Spleen (tissue), 11 donors: ENCODE measurements around the gene PER3. TPM values are rescaled to one million over a fixed set of nuclear protein-coding genes. Genes with fewer than 3 reads are reported as not detected.

Experiments used
- DNase-seq: peaks from one replicate; pipeline ENCODE4 v3.0.0-alpha.2; 2020
- H3K27ac ChIP-seq, 8 donors: fragments of 200-600 bp; sonication (generic) in 7 of 8; 1 replicate in 4 of 8; 2 replicates in 4 of 8; pipeline versions ENCODE4 v1.5.0 to v1.8.0; 2016 to 2021; ENCODE audit warnings: inconsistent platforms in 4 of 8, mild to moderate bottlenecking in 4 of 8, moderate library complexity in 1 of 8
- H3K27me3 ChIP-seq, 7 donors: fragments of 200-600 bp; sonication (generic) in 6 of 7; replicated peaks in 1 of 7; 1 replicate in 4 of 7; 2 replicates in 3 of 7; pipeline versions ENCODE4 v1.5.0 to v1.8.0; 2016 to 2021; ENCODE audit warnings: inconsistent platforms in 3 of 7, mild to moderate bottlenecking in 1 of 7
- H3K36me3 ChIP-seq, 6 donors: fragments of 200-600 bp; sonication (generic) in 5 of 6; 1 replicate in 4 of 6; 2 replicates in 2 of 6; pipeline versions ENCODE4 v1.5.0 to v1.8.0; 2016 to 2021; ENCODE audit warnings: inconsistent platforms in 2 of 6
- H3K4me1 ChIP-seq, 6 donors: fragments of 200-600 bp; sonication (generic) in 5 of 6; 1 replicate in 3 of 6; 2 replicates in 3 of 6; pipeline versions ENCODE4 v1.5.0 to v1.8.0; 2016 to 2021; ENCODE audit warnings: inconsistent platforms in 3 of 6
- H3K4me3 ChIP-seq, 8 donors: fragments of 200-600 bp; sonication (generic) in 7 of 8; 1 replicate in 4 of 8; 2 replicates in 4 of 8; pipeline versions ENCODE4 v1.5.0 to v1.8.0; 2016 to 2021; ENCODE audit warnings: inconsistent platforms in 4 of 8, mild to moderate bottlenecking in 4 of 8, moderate library complexity in 2 of 8
- H3K9me3 ChIP-seq, 8 donors: fragments of 200-600 bp; sonication (generic) in 7 of 8; 1 replicate in 4 of 8; 2 replicates in 4 of 8; pipeline versions ENCODE4 v1.5.0 to v1.8.0; 2016 to 2021; ENCODE audit warnings: inconsistent platforms in 4 of 8
- POLR2A ChIP-seq, 3 donors: fragments of 450-650 bp; IDR thresholded peaks; one replicate each; pipeline ENCODE4 v1.5.1; 2017; ENCODE audit warnings: antibody characterized with exemption in 3 of 3, mild to moderate bottlenecking in 1 of 3
- POLR2AphosphoS5 ChIP-seq, 3 donors: sonication (generic); formaldehyde crosslinking; IDR thresholded peaks; one replicate each; pipeline ENCODE4 v1.5.1; 2017; ENCODE audit warnings: antibody characterized with exemption in 3 of 3
- WGBS, 5 donors: extraction: QIAGEN DNeasy Blood & Tissue Kit in 3 of 5; methylation state at CpG; one replicate each; pipeline versions ENCODE4 v1.1.5 to v1.1.7; 2013 to 2018; 5-methylcytosine and 5-hydroxymethylcytosine counted together
- intact Hi-C: fragments of 100-400 bp; cut with DNase I; formaldehyde crosslinking; loops from one replicate; pipeline ENCODE4 v1.15.0; 2023; ENCODE audit warnings: low total_unique reads
- polyA plus RNA-seq, 3 donors: library from polyadenylated mRNA; stranded (reverse); fragments of 200-250 nt; gene quantifications; one replicate each; pipeline ENCODE4 v1.2.1, GENCODE V29; 2013
- total RNA-seq, 7 donors: library from RNA; depleted of rRNA in 3 of 7; stranded (reverse); fragments of >200 nt in 3 of 7; fragmentation: NEBNext Ultra II Directional in 4 of 7; extraction: Animal tissue kit (Norgen Biotek cat#: 25700) in 4 of 7; gene quantifications; one replicate each; pipeline versions ENCODE4 v1.1.0 to v1.2.1, GENCODE V29; 2016 to 2021
- TF ChIP-seq, protein P1 (sequence below), 11 experiments: fragments of 200-600 bp in 7 of 11; fragments of 450-650 bp in 4 of 11; sonication (generic) in 4 of 11; IDR thresholded peaks in 8 of 11; conservative IDR thresholded peaks in 3 of 11; 1 replicate in 7 of 11; 2 replicates in 4 of 11; pipeline versions ENCODE4 v1.4.0 to v1.8.0; 2016 to 2021; ENCODE audit warnings: antibody characterized with exemption in 11 of 11, inconsistent platforms in 4 of 11, mild to moderate bottlenecking in 1 of 11
- donor health status: healthy with polysubstance abuse.
- donor health status: DM: no; HTN: no; CAD: no; lungs with moderate emphysema.
- donor health status: DM: no; HTN: no; CAD: no.
- donor health status: Bipolar disorder and iron deficiency.
- donor health status: healthy.
- donor health status: DM: no; HTN: no; CAD: no.
- donor health status: DM: yes; HTN: yes; CAD: no.

The PER3 gene
- total and polyA plus RNA-seq, 10 donors, result 1.7 to 17.5 (median 9.2) TPM

- H3K36me3 ChIP-seq, result no peaks in the 10 kb centered on the region
- intact Hi-C loops, result no loop called here
- no peak overlapping the region for H3K4me3 ChIP-seq
- H3K27ac ChIP-seq, result no peak overlapping the region
- 83 to 96% (median 89%) methylated on average over 3 of the region's 3 CpGs for WGBS, 5 donors
- H3K27me3 ChIP-seq, result no peaks in the 10 kb centered on the region
- no peak for DNase-seq
- peaks cover 4 to 20% (median 14%) of the 10 kb centered on the region in 8 donors for H3K9me3 ChIP-seq
- no peaks in the 10 kb centered on the region for H3K4me1 ChIP-seq
- TF ChIP-seq POLR2A (IDR thresholded peaks at IDR 0.05), result no peak
- TF ChIP-seq POLR2AphosphoS5 (IDR thresholded peaks at IDR 0.05), result no peak
- TF ChIP-seq, protein P1, sequence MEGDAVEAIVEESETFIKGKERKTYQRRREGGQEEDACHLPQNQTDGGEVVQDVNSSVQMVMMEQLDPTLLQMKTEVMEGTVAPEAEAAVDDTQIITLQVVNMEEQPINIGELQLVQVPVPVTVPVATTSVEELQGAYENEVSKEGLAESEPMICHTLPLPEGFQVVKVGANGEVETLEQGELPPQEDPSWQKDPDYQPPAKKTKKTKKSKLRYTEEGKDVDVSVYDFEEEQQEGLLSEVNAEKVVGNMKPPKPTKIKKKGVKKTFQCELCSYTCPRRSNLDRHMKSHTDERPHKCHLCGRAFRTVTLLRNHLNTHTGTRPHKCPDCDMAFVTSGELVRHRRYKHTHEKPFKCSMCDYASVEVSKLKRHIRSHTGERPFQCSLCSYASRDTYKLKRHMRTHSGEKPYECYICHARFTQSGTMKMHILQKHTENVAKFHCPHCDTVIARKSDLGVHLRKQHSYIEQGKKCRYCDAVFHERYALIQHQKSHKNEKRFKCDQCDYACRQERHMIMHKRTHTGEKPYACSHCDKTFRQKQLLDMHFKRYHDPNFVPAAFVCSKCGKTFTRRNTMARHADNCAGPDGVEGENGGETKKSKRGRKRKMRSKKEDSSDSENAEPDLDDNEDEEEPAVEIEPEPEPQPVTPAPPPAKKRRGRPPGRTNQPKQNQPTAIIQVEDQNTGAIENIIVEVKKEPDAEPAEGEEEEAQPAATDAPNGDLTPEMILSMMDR (IDR thresholded peaks at IDR 0.05 in 8 of 11, conservative IDR thresholded peaks at IDR 0.05 in 3 of 11), result no peak
These were observed 95.1 kb downstream of the PER3 start for GRCh38 chr1:7879228-7879627.

DNA sequence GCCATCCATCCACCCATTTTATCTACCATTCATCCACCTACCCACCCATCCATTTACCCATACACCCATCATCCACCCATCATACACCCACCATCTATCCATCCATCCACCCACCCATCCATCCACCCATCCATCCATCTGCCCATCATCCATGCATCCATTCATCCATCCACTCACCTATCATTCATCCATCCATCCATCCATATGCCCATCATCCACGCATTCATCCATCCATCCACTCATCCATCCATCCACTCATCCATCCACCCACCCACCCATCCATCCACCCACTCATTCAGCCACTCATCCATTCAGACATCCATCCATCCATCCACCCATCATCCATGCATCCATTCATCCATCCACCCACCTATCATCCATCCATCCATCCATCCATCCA is 100.7 kb downstream of the PER3 start:
- no peak overlapping the region for H3K4me3 ChIP-seq
- intact Hi-C loops, result no loop called here
- H3K27me3 ChIP-seq, result peaks cover 0 to 44% (median 6%) of the 10 kb centered on the region in 7 donors
- no peak for DNase-seq
- H3K27ac ChIP-seq, result no peak overlapping the region
- TF ChIP-seq POLR2AphosphoS5 (IDR thresholded peaks at IDR 0.05) (no peak), POLR2A (IDR thresholded peaks at IDR 0.05) (no peak)
- TF ChIP-seq, protein P1 (IDR thresholded peaks at IDR 0.05 in 8 of 11, conservative IDR thresholded peaks at IDR 0.05 in 3 of 11), result no peak
- peaks cover 0 to 4% (median 0%) of the 10 kb centered on the region in 6 donors for H3K4me1 ChIP-seq
- no peaks in the 10 kb centered on the region for H3K36me3 ChIP-seq
- H3K9me3 ChIP-seq, result no peaks in the 10 kb centered on the region
- 26 to 100% (median 94%) methylated on average over 1 of the region's 1 CpG for WGBS, 5 donors

- no peaks in the 10 kb centered on the region for H3K36me3 ChIP-seq
- no peaks in the 10 kb centered on the region for H3K9me3 ChIP-seq
- peaks cover 0 to 4% (median 0%) of the 10 kb centered on the region in 6 donors for H3K4me1 ChIP-seq
- no peak overlapping the region for H3K4me3 ChIP-seq
- DNase-seq, result no peak
- H3K27ac ChIP-seq, result no peak overlapping the region
- TF ChIP-seq, protein P1 (IDR thresholded peaks at IDR 0.05 in 8 of 11, conservative IDR thresholded peaks at IDR 0.05 in 3 of 11), result no peak
- no peak for TF ChIP-seq POLR2A (IDR thresholded peaks at IDR 0.05)
- no peak for TF ChIP-seq POLR2AphosphoS5 (IDR thresholded peaks at IDR 0.05)
- intact Hi-C loops, result no loop called here
- peaks cover 0 to 44% (median 6%) of the 10 kb centered on the region in 7 donors for H3K27me3 ChIP-seq
- WGBS, 5 donors, result 29 to 45% (median 37%) methylated on average over 24 to 26 of the region's 27 CpGs
These were observed 101.7 kb downstream of the PER3 start for GRCh38 chr1:7885513-7886404.

- Histone ChIP-seq H3K36me3 (no peaks in the 10 kb centered on the region), H3K9me3 (no peaks in the 10 kb centered on the region), H3K4me1 (peaks cover 0 to 4% (median 0%) of the 10 kb centered on the region in 6 donors), H3K27ac (no peak overlapping the region), H3K27me3 (peaks cover 0 to 44% (median 6%) of the 10 kb centered on the region in 7 donors), H3K4me3 (no peak overlapping the region)
- WGBS, 5 donors, result 65 to 74% (median 70%) methylated on average over 7 of the region's 7 CpGs
- TF ChIP-seq, protein P1 (IDR thresholded peaks at IDR 0.05 in 8 of 11, conservative IDR thresholded peaks at IDR 0.05 in 3 of 11), result no peak
- TF ChIP-seq POLR2A (IDR thresholded peaks at IDR 0.05), result no peak
- no peak for TF ChIP-seq POLR2AphosphoS5 (IDR thresholded peaks at IDR 0.05)
- DNase-seq, result no peak
- intact Hi-C loops, result no loop called here
These were observed 102.3 kb downstream of the PER3 start for GRCh38 chr1:7886405-7886745.
